IPS-20b (cell line): ENCODE results near the gene BBS9.
"Not testable (repeated sequence)": the region's sequence is repeated elsewhere in the genome, so short reads cannot be mapped to it uniquely, and the experiment has no call there.

Experiments
- H3K27ac ChIP-seq: one replicate; pipeline ENCODE4 v1.5.1; 2013; ENCODE audit warnings: low read length
- H3K27me3 ChIP-seq: 2 replicates; pipeline ENCODE4 v1.6.1; 2013; ENCODE audit warnings: mild to moderate bottlenecking, low read length, inconsistent platforms; ENCODE audit not compliant: insufficient read depth
- H3K36me3 ChIP-seq: 2 replicates; pipeline ENCODE4 v1.6.1; 2013; ENCODE audit warnings: low read depth, mild to moderate bottlenecking, inconsistent platforms, low read length, moderate library complexity; ENCODE audit not compliant: insufficient read depth
- H3K4me1 ChIP-seq: 2 replicates; pipeline ENCODE4 v1.6.1; 2013; ENCODE audit warnings: mild to moderate bottlenecking, control low read depth, inconsistent platforms, low read length, moderate library complexity; ENCODE audit not compliant: insufficient read depth
- H3K4me3 ChIP-seq: 2 replicates; pipeline ENCODE4 v1.5.1; 2013; ENCODE audit warnings: mild to moderate bottlenecking, low read length, inconsistent platforms
- H3K9ac ChIP-seq: 2 replicates; pipeline ENCODE4 v1.6.1; 2013; ENCODE audit warnings: low read depth, mild to moderate bottlenecking, inconsistent platforms, low read length, moderate library complexity
- H3K9me3 ChIP-seq: 2 replicates; pipeline ENCODE4 v1.6.1; 2013; ENCODE audit warnings: mild to moderate bottlenecking, low read depth, low read length, inconsistent platforms; ENCODE audit not compliant: insufficient read depth

Gene BBS9

DNA sequence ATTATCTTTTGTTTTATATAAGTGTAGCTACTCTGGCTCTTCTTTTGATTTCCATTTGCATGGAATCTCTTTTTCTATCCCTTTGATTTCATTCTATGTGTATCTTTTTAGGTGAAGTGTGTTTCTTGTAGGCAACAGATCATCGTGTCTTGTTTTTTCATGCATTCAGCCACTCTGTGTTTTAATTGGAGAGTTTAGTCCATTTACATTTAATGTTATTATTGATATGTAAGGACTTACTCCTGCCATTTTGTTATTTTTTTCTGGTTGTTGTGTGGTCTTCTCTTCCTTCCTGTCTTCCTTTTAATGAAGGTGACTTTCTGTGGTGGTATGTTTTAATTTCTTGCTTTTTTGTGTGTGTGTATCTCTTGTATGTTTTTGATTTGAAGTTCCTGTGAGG lies 81.6 kb downstream of the BBS9 start:
- Histone ChIP-seq H3K27me3 (no peaks in the 10 kb centered on the region), H3K36me3 (no peaks in the 10 kb centered on the region), H3K4me3 (no peak overlapping the region), H3K9me3 (peaks cover 7% of the 10 kb centered on the region; the same call in 1 of the 2 replicates), H3K9ac (no peak overlapping the region), H3K27ac (no peak overlapping the region), H3K4me1 (no peaks in the 10 kb centered on the region)

DNA sequence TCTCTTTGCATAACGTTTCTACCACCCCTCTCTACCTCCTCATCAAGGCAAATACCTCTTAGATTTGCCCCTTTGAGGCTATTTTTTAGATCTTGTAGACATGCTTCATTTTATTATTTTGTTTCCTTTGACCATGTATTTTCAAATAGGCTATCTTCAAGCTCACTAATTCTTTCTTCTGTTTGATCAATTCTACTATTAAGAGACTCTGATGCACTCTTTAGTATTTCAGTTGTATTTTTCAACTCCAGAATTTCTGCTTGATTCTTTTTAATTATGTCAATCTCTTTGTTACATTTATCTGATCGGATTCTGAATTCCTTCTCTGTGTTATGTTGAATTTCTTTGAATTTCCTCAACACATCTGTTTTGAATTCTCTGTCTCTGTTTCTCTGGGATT lies 82.8 kb downstream of the BBS9 start:
- H3K36me3 ChIP-seq, result no peaks in the 10 kb centered on the region
- H3K9me3 ChIP-seq, result peaks cover 7% of the 10 kb centered on the region; the same call in 1 of the 2 replicates
- no peak overlapping the region for H3K27ac ChIP-seq
- no peaks in the 10 kb centered on the region for H3K4me1 ChIP-seq
- H3K27me3 ChIP-seq, result no peaks in the 10 kb centered on the region
- no peak overlapping the region for H3K4me3 ChIP-seq
- no peak overlapping the region for H3K9ac ChIP-seq

DNA sequence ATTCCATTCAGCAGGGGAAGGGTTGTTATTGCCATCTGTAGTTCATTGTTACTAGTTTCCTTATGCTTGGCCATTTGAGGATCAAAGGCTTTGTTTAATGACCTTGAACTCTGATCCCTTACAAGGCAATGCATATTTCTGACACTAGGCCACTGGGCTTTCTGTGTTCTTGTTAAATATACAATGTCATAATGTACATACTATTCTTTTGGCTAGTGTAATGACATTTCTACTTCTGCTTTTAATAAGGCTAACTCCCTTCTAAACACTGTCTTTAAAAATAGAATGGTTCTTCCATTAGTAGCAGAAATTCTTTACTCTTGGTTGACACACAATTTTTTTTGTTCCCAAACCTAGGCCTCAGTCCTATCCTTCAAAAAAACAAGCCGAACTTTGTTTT lies 86.6 kb downstream of the BBS9 start:
- no peaks in the 10 kb centered on the region for H3K4me1 ChIP-seq
- H3K9ac ChIP-seq, result no peak overlapping the region
- no peak overlapping the region for H3K27ac ChIP-seq

DNA sequence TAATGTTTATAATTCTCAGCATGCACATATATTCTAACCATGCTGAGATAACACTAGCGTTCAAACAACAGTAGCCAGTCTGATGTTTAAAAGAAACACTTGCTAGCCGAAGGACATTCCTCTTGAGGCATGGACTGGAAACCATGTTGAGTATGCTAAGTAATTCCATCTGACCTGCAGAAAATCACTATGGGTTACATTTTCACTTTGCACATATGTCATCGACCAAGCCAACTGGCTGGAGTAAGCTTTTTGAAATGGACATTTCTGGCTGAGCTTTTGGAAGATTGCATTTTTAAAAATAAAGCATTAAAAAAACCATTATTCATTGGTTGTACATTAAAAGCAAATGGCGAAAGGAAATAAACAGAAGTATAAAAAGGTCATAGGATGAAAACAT lies 88.2 kb downstream of the BBS9 start:
- Histone ChIP-seq H3K27ac (no peak overlapping the region), H3K4me1 (no peaks in the 10 kb centered on the region), H3K36me3 (no peaks in the 10 kb centered on the region), H3K4me3 (no peak overlapping the region), H3K9me3 (no peaks in the 10 kb centered on the region), H3K9ac (no peak overlapping the region), H3K27me3 (no peaks in the 10 kb centered on the region)

More for the DNA sequence above, 86.6 kb downstream of the BBS9 start:
- Histone ChIP-seq H3K36me3 (no peaks in the 10 kb centered on the region), H3K4me3 (no peak overlapping the region), H3K27me3 (no peaks in the 10 kb centered on the region), H3K9me3 (peaks cover 3% of the 10 kb centered on the region; the same call in 1 of the 2 replicates)

DNA sequence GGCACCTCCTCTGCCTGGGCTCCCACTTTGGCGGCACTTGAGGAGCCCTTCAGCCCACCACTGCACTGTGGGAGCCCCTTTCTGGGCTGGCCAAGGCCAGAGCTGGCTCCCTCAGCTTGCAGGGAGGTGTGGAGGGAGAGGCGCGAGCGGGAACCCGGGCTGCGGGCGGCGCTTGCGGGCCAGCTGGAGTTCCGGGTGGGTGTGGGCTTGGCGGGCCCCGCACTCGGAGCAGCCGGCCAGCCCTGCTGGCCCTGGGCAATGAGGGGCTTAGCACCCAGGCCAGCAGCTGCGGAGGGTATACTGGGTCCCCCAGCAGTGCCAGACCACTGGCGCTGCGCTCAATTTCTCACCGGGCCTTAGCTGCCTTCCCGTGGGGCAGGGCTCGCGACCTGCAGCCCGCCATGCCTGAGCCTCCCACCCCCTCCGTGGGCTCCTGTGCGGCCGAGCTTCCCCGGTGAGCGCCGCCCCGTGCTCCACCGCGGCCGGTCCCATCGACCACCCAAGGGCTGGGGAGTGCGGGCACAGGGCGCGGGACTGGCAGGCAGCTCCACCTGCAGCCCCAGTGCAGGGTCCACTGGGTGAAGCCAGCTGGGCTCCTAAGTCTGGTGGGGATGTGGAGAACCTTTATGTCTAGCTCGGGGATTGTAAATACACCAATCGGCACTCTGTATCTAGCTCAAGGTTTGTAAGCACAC lies 89.6 kb downstream of the BBS9 start:
- H3K9me3 ChIP-seq, H3K9ac ChIP-seq, H3K4me3 ChIP-seq, H3K27ac ChIP-seq, H3K4me1 ChIP-seq, H3K36me3 ChIP-seq, H3K27me3 ChIP-seq: not testable (repeated sequence)

DNA sequence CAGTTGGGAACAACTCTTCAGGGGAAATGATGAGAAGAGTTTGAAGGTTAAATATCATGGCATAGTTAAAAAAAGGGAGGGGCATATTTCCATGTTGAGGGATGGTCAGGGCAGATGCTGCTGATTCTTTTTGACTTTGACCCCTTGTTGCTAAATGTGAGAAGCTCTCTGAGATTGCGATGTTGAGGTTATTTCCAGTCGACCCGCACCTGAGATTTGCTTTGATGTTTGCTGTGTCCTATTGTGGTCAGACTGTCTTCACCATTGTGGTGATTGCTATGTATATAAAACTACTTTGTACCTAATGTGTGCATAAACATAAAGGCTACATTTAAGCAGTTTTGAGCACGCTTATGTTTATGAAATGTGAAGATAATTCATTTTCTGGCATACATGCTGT lies 90.9 kb downstream of the BBS9 start:
- H3K27ac ChIP-seq, result no peak overlapping the region
- no peak overlapping the region for H3K4me3 ChIP-seq
- no peaks in the 10 kb centered on the region for H3K27me3 ChIP-seq
- no peaks in the 10 kb centered on the region for H3K4me1 ChIP-seq
- H3K36me3 ChIP-seq, result no peaks in the 10 kb centered on the region
- no peaks in the 10 kb centered on the region for H3K9me3 ChIP-seq
- H3K9ac ChIP-seq, result no peak overlapping the region

DNA sequence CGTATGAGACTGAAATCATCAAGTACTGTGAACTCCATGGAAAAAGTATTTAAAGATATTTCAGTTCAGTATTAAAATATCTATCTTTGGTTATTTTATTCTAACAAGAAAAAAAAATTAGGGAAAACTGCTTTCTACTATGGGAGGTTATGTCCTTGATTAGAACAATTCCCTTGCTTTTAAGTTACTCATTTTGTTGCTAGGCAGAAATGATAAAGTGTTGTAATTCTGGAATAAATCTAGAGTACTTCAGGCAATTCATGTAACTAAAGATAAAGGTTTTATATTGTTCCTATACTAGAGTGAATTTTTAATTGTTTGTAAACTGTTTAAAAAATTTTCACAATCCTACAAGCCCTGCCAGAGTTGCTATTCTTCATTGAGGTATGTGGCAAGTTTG lies 92.0 kb downstream of the BBS9 start:
- H3K36me3 ChIP-seq, result no peaks in the 10 kb centered on the region
- H3K4me3 ChIP-seq, result no peak overlapping the region
- H3K4me1 ChIP-seq, result no peaks in the 10 kb centered on the region
- H3K27me3 ChIP-seq, result no peaks in the 10 kb centered on the region
- H3K27ac ChIP-seq, result no peak overlapping the region
- no peaks in the 10 kb centered on the region for H3K9me3 ChIP-seq
- no peak overlapping the region for H3K9ac ChIP-seq

DNA sequence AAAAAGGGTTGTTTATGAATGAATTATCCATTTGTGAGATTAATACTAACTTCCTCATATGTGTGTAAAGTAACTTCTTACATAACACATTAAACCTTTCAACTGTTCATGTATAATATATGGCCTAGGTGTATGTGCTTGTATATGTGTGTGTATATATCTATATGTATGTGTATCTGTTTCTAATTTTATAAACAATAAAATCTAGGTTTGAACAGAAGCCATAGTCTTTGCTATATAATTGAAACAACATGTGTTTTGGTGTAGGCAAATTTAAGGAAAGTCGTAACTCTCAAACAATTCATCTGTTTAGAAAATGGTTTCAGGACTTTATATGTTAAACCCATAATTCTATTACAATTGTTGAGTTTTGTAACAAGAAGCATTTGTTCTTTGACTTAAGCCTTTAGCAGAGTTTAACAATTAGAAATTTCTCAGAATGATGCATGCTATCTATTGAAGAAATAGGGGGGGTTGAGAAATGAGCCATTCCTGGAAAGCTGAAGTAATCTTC lies 103.3 kb downstream of the BBS9 start:
- H3K36me3 ChIP-seq, result no peaks in the 10 kb centered on the region
- no peak overlapping the region for H3K4me3 ChIP-seq

DNA sequence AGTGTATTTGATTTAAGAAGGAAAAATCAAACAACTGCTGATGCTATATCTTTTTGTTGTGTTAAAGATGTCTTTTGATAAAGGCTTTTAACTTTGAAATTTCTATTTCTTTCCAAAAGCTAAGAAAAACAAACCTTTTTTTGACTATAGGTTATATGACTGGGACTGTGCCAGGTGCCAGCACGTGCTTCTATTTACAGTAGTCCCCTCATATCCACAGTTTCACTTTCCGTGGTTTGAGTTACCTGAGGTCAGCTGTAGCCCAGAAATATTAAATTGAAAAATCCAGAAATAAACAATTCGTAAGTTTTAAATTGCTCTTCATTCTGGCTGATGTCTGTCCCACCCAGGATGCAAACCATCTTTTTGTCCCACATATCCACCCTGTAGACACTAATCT lies 104.3 kb downstream of the BBS9 start:
- H3K9ac ChIP-seq, result no peak overlapping the region
- peaks cover 2% of the 10 kb centered on the region; the same call in 1 of the 2 replicates for H3K9me3 ChIP-seq
- no peak overlapping the region for H3K27ac ChIP-seq
- no peaks in the 10 kb centered on the region for H3K27me3 ChIP-seq
- no peaks in the 10 kb centered on the region for H3K36me3 ChIP-seq
- H3K4me3 ChIP-seq, result no peak overlapping the region
- no peaks in the 10 kb centered on the region for H3K4me1 ChIP-seq

More for the DNA sequence above, 103.3 kb downstream of the BBS9 start:
- no peaks in the 10 kb centered on the region for H3K27me3 ChIP-seq
- no peaks in the 10 kb centered on the region for H3K4me1 ChIP-seq
- H3K27ac ChIP-seq, result no peak overlapping the region
- H3K9ac ChIP-seq, result no peak overlapping the region
- peaks cover 2% of the 10 kb centered on the region; the same call in 1 of the 2 replicates for H3K9me3 ChIP-seq

DNA sequence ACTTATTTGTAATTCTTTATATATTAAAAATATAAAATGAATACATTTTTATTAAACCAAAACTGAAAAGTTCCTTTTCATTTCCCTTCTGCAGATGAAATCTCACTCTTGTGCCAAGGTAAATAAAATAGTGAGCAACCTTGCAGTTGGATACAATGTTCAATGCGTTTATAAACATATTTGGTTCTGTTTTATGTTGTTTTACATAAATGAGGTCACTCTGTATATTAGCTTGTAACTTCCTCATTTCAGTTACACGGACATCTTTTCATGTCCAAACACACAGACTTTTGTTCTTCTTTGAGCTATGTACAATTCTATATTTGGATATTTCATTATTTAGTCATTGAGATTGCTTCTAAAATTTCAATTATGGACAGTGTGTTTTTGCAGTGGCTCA lies 107.7 kb downstream of the BBS9 start:
- H3K27ac ChIP-seq, result no peak overlapping the region

DNA sequence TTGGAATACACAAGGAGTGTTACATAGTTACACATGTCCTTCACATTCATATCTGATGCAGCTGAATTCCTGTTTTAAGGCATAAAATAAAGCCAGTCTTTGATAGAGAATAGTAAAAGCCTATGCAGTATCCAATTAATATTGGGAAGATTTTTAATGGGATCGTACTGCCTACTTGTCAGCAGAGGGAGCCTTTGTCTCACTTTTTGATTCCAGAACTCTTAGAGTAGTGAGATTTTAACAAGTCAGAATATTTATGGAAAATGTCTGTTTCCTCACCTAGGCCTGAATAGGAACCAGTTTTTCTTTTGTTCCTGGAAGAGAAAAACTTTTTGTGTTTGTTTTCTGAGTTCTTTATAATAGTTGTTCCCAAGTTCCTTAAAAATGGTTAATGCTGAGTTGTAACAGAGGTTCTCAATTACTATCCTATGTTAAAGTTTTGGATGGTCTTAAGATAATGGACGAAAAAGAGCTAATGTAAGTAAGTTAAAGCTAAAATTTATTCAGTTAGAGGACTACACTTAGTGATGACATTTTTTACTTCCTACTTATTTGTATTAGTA lies 114.0 kb downstream of the BBS9 start:
- H3K4me1 ChIP-seq, result no peaks in the 10 kb centered on the region
- no peaks in the 10 kb centered on the region for H3K36me3 ChIP-seq
- no peaks in the 10 kb centered on the region for H3K27me3 ChIP-seq
- no peak overlapping the region for H3K27ac ChIP-seq
- H3K9me3 ChIP-seq, result no peaks in the 10 kb centered on the region
- H3K9ac ChIP-seq, result no peak overlapping the region
- H3K4me3 ChIP-seq, result no peak overlapping the region

More for the DNA sequence above, 107.7 kb downstream of the BBS9 start:
- H3K9ac ChIP-seq, result no peak overlapping the region
- no peaks in the 10 kb centered on the region for H3K27me3 ChIP-seq
- H3K36me3 ChIP-seq, result no peaks in the 10 kb centered on the region
- H3K9me3 ChIP-seq, result no peaks in the 10 kb centered on the region
- no peak overlapping the region for H3K4me3 ChIP-seq
- no peaks in the 10 kb centered on the region for H3K4me1 ChIP-seq

DNA sequence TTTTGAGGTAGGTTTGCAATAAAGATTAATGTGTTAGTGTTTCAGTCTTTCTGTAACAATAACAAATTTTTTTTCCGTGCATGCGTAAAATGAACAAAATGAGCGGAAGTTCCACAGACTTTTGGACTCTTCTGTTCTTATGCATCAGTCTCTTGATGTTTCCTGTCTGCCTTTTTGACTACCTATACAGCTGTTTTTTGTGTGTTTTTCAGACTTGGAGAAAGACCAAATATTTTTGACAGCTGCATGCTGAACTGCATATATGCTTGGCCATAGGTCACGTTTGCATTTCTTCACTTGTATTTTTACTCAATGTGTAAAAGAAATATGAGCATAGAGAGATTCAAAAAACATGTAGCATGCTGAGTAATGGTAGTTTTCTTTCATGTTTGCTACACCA lies 119.3 kb downstream of the BBS9 start:
- no peaks in the 10 kb centered on the region for H3K27me3 ChIP-seq
- H3K9ac ChIP-seq, result no peak overlapping the region
- no peaks in the 10 kb centered on the region for H3K36me3 ChIP-seq
- H3K4me3 ChIP-seq, result no peak overlapping the region
- H3K4me1 ChIP-seq, result no peaks in the 10 kb centered on the region
- no peaks in the 10 kb centered on the region; the same call in 1 of the 2 replicates for H3K9me3 ChIP-seq
- H3K27ac ChIP-seq, result no peak overlapping the region
